Measurements from ENCODE around the gene NUDT4.
A peak's percentile ranks its signal among the peaks of the same experiment; 100 is the strongest.

Gene NUDT4

DNA sequence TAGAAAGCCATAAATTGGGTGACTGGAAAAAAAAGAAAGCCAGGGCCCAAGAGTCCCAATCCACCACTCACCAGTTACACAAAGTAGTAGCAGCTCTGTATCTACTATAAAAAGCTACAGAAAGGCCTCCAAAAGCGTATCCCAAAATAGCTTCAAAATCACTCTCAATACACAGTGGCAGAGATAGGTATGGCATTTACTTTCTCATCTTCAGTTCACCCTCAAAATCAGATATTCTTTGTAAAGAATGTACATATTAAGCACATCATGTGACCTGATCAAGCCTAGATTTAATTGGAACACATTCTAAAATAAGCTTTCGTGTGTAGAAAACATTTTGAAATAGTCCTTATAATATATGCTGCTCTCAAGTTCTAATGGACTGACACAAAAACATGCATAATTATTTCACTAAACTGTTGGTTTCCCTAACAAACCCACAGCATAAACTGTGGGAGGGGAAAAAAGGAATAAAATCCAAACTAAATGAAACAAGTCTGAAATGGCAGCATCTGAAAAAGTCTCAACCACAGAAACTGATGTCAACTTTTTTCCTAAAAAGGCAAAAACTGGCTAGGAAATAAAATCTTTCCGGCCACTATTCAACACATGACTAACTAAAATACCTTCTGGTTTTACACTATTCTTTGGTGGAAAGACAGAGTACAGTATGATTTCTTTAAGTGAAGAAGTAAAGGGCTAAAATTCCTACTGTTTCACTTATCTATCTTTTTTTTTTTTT is 38.2 kb downstream of the NUDT4 start:
- Histone ChIP-seq H3K36me3 (ENCODE audit: control insufficient read depth, insufficient read depth, low read length) (peaks cover 2% of the 10 kb centered on the region), H3K9ac (ENCODE audit: low read depth, low read length) (0 out of 2 replicates have a peak overlapping the region, but pooled peaks have one; percentile 12), H3K27ac (ENCODE audit: low read depth, low read length) (no peak overlapping the region), H3K4me3 (ENCODE audit: low read depth, low read length) (no peak overlapping the region), H3K4me1 (ENCODE audit: control insufficient read depth, insufficient read depth, low read length) (peaks cover 7% of the 10 kb centered on the region; the same call in 1 of the 2 replicates), H3K9me3 (ENCODE audit: control insufficient read depth, insufficient read depth, low read length) (no peaks in the 10 kb centered on the region), H3K27me3 (ENCODE audit: control insufficient read depth, insufficient read depth, low read length) (no peaks in the 10 kb centered on the region)

DNA sequence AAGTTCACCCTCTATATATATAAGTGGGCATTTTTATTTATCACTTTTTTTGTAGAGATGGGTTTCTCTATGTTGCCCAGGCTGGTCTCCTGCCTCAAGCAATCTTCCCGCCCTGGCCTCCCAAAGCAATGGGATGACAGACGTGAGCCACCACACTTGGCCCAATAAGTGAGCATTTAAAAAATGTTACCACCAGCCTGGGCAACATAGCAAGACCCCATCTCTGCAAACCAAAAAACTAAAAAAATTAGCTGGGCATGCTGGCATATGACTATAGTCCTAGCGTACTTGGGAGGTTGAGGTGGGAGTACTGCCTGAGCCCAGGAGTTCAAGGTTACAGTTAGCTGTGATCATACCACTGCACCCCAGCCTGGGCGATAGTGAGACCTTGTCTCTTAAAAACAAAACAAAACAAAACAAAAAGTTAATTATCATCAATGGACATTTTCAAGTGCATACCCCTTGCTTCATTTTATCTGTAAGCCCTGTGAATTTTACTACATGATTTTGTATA is 40.3 kb downstream of the NUDT4 start:
- Histone ChIP-seq H3K27me3 (ENCODE audit: control insufficient read depth, insufficient read depth, low read length) (no peaks in the 10 kb centered on the region), H3K9ac (ENCODE audit: low read depth, low read length) (no peak overlapping the region), H3K4me1 (ENCODE audit: control insufficient read depth, insufficient read depth, low read length) (peaks cover 13% of the 10 kb centered on the region), H3K9me3 (ENCODE audit: control insufficient read depth, insufficient read depth, low read length) (no peaks in the 10 kb centered on the region), H3K36me3 (ENCODE audit: control insufficient read depth, insufficient read depth, low read length) (no peaks in the 10 kb centered on the region; the same call in 1 of the 2 replicates), H3K27ac (ENCODE audit: low read depth, low read length) (no peak overlapping the region), H3K4me3 (ENCODE audit: low read depth, low read length) (no peak overlapping the region)

DNA sequence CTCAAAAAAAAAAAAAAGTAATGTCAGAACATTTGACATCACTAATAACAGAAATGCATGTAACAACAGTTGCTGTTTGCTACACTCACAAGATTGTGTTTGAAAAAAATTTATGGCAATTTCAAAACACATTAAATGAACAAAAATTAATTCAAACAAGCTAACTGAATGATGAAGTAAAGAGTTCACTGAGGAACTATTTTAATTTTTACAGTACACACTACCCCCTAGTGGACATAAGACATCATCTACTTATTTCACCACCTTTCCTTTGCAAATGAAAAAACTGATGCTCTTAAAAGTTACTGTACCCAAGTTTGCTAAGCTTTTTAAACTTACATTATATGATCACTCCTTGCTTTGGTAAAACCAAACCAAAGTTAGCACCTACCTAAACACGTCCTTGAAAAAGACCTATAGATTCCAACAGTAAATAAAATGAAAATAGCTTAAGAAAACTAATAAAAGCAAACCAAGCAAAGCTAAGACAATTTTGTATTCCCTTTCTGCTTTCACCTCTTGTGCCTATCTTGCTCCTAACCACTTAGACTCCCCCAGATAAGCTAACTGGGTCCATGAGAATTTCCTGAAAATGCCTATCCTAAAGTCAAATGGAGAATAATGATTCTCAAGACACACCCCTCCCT is 41.8 kb downstream of the NUDT4 start:
- no peak overlapping the region for H3K4me3 ChIP-seq (ENCODE audit: low read depth, low read length)

GRCh38 chr12:93422050-93422449 is 44.3 kb downstream of the NUDT4 start:
- Histone ChIP-seq H3K4me1 (ENCODE audit: control insufficient read depth, insufficient read depth, low read length) (peaks cover 43% of the 10 kb centered on the region), H3K36me3 (ENCODE audit: control insufficient read depth, insufficient read depth, low read length) (no peaks in the 10 kb centered on the region), H3K27ac (ENCODE audit: low read depth, low read length) (no peak overlapping the region), H3K9me3 (ENCODE audit: control insufficient read depth, insufficient read depth, low read length) (no peaks in the 10 kb centered on the region), H3K27me3 (ENCODE audit: control insufficient read depth, insufficient read depth, low read length) (no peaks in the 10 kb centered on the region), H3K4me3 (ENCODE audit: low read depth, low read length) (no peak overlapping the region), H3K9ac (ENCODE audit: low read depth, low read length) (no peak overlapping the region)

More for the DNA sequence above, 41.8 kb downstream of the NUDT4 start:
- no peak overlapping the region for H3K27ac ChIP-seq (ENCODE audit: low read depth, low read length)
- peaks cover 28% of the 10 kb centered on the region for H3K4me1 ChIP-seq (ENCODE audit: control insufficient read depth, insufficient read depth, low read length)
- no peak overlapping the region for H3K9ac ChIP-seq (ENCODE audit: low read depth, low read length)
- H3K36me3 ChIP-seq (ENCODE audit: control insufficient read depth, insufficient read depth, low read length) = no peaks in the 10 kb centered on the region
- H3K9me3 ChIP-seq (ENCODE audit: control insufficient read depth, insufficient read depth, low read length) = no peaks in the 10 kb centered on the region
- H3K27me3 ChIP-seq (ENCODE audit: control insufficient read depth, insufficient read depth, low read length) = no peaks in the 10 kb centered on the region

- Histone ChIP-seq H3K9ac (ENCODE audit: low read depth, low read length) (no peak overlapping the region), H3K4me3 (ENCODE audit: low read depth, low read length) (no peak overlapping the region), H3K36me3 (ENCODE audit: control insufficient read depth, insufficient read depth, low read length) (no peaks in the 10 kb centered on the region), H3K4me1 (ENCODE audit: control insufficient read depth, insufficient read depth, low read length) (peaks cover 43% of the 10 kb centered on the region), H3K9me3 (ENCODE audit: control insufficient read depth, insufficient read depth, low read length) (no peaks in the 10 kb centered on the region), H3K27ac (ENCODE audit: low read depth, low read length) (no peak overlapping the region), H3K27me3 (ENCODE audit: control insufficient read depth, insufficient read depth, low read length) (no peaks in the 10 kb centered on the region)
Measured at GRCh38 chr12:93425736-93426411, 48.1 kb downstream of the NUDT4 start.

DNA sequence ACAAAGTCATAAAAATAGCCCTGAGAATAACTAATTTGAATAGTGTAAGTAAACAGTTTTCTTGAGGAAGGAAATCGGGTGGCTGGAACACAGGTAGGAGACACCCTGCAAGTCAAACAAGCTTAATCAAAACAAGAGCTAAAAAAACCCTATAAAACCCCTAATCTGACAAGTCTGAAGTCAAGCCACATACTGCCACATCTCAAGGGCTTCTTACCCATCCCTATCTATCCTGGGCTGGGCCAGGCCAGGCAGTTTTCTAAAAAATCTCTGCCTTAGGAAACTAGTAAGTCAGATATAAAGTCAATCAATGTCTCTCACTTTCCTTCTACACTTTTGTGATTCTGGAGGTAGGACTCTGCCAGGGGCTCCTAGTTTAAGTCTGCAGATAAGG is 48.7 kb downstream of the NUDT4 start:
- Histone ChIP-seq H3K27me3 (ENCODE audit: control insufficient read depth, insufficient read depth, low read length) (no peaks in the 10 kb centered on the region), H3K4me1 (ENCODE audit: control insufficient read depth, insufficient read depth, low read length) (peaks cover 41% of the 10 kb centered on the region), H3K27ac (ENCODE audit: low read depth, low read length) (no peak overlapping the region)

DNA sequence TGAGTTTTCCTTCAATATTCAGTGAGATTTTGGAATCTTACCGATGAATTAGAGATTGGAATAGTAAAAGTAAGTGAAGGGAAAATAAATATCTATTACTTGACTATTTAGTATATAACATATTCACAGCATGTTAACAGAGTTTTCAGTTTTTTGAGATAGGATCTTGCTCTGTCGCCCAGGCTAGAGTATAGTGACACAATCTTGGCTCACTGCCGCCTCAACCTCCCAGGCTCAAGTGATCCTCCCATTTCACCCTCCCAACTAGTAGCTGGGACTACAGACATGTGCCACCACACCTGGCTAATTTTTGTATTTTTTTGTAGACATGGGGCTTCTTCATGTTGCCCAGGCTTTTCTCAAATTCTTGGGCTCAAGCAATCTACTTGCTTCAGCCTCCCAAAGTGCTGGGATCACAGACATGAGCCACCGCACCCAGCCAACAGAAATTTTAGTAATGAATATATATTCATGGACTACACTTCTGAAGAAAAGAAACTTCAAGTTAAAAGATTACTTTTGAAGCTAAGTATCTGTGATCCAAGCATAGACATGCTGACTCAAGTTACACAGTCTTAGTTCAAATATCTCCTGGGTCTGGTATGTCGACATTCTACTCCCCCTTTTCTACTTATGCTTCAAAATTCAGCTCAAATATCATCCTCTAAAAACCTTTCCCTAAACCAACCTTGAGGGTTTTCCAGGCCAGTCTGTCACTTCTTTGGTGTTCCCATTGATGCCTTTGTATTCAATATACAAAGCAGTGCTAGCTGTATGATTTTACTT is 50.2 kb downstream of the NUDT4 start:
- no peak overlapping the region for H3K9ac ChIP-seq (ENCODE audit: low read depth, low read length)
- H3K27me3 ChIP-seq (ENCODE audit: control insufficient read depth, insufficient read depth, low read length) = no peaks in the 10 kb centered on the region
- H3K4me1 ChIP-seq (ENCODE audit: control insufficient read depth, insufficient read depth, low read length) = peaks cover 37% of the 10 kb centered on the region
- H3K36me3 ChIP-seq (ENCODE audit: control insufficient read depth, insufficient read depth, low read length) = no peaks in the 10 kb centered on the region
- H3K4me3 ChIP-seq (ENCODE audit: low read depth, low read length) = no peak overlapping the region
- H3K9me3 ChIP-seq (ENCODE audit: control insufficient read depth, insufficient read depth, low read length) = no peaks in the 10 kb centered on the region
- H3K27ac ChIP-seq (ENCODE audit: low read depth, low read length) = no peak overlapping the region

More for the DNA sequence above, 48.7 kb downstream of the NUDT4 start:
- H3K9me3 ChIP-seq (ENCODE audit: control insufficient read depth, insufficient read depth, low read length) = no peaks in the 10 kb centered on the region
- no peak overlapping the region for H3K9ac ChIP-seq (ENCODE audit: low read depth, low read length)
- H3K36me3 ChIP-seq (ENCODE audit: control insufficient read depth, insufficient read depth, low read length) = no peaks in the 10 kb centered on the region
- H3K4me3 ChIP-seq (ENCODE audit: low read depth, low read length) = no peak overlapping the region

GRCh38 chr12:93429448-93429847 is 51.7 kb downstream of the NUDT4 start:
- Histone ChIP-seq H3K4me1 (ENCODE audit: control insufficient read depth, insufficient read depth, low read length) (peaks cover 22% of the 10 kb centered on the region), H3K27ac (ENCODE audit: low read depth, low read length) (no peak overlapping the region), H3K27me3 (ENCODE audit: control insufficient read depth, insufficient read depth, low read length) (no peaks in the 10 kb centered on the region), H3K36me3 (ENCODE audit: control insufficient read depth, insufficient read depth, low read length) (no peaks in the 10 kb centered on the region), H3K4me3 (ENCODE audit: low read depth, low read length) (no peak overlapping the region), H3K9ac (ENCODE audit: low read depth, low read length) (no peak overlapping the region), H3K9me3 (ENCODE audit: control insufficient read depth, insufficient read depth, low read length) (no peaks in the 10 kb centered on the region)

DNA sequence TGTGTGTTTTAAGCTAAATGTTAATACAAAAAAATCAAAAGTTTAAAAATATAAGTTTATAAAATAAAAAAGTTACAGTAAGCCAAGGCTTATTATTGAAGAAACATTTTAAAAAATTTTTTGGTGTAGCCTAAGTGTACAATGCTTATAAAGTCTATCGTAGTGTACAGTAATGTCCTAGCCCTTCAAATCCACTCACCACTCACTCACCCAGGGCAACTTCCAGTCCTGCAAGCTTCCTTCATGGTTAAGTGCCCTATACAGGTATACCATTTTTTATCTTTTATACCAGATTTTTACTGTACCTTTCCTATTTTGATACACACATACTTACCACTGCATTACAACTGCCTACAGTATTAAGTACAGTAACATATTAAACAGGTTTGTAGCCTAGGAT is 52.1 kb downstream of the NUDT4 start:
- H3K36me3 ChIP-seq (ENCODE audit: control insufficient read depth, insufficient read depth, low read length) = no peaks in the 10 kb centered on the region
- H3K4me1 ChIP-seq (ENCODE audit: control insufficient read depth, insufficient read depth, low read length) = peaks cover 18% of the 10 kb centered on the region
- H3K27me3 ChIP-seq (ENCODE audit: control insufficient read depth, insufficient read depth, low read length) = no peaks in the 10 kb centered on the region
- no peak overlapping the region for H3K4me3 ChIP-seq (ENCODE audit: low read depth, low read length)
- no peaks in the 10 kb centered on the region for H3K9me3 ChIP-seq (ENCODE audit: control insufficient read depth, insufficient read depth, low read length)
- H3K9ac ChIP-seq (ENCODE audit: low read depth, low read length) = no peak overlapping the region
- no peak overlapping the region for H3K27ac ChIP-seq (ENCODE audit: low read depth, low read length)

- Histone ChIP-seq H3K4me1 (ENCODE audit: control insufficient read depth, insufficient read depth, low read length) (peaks cover 14% of the 10 kb centered on the region), H3K36me3 (ENCODE audit: control insufficient read depth, insufficient read depth, low read length) (no peaks in the 10 kb centered on the region), H3K9ac (ENCODE audit: low read depth, low read length) (no peak overlapping the region), H3K4me3 (ENCODE audit: low read depth, low read length) (no peak overlapping the region), H3K9me3 (ENCODE audit: control insufficient read depth, insufficient read depth, low read length) (no peaks in the 10 kb centered on the region), H3K27ac (ENCODE audit: low read depth, low read length) (no peak overlapping the region), H3K27me3 (ENCODE audit: control insufficient read depth, insufficient read depth, low read length) (no peaks in the 10 kb centered on the region)
Measured at GRCh38 chr12:93430280-93430679, 52.6 kb downstream of the NUDT4 start.

Measured in HUES48 (cell line).